Tibial artery (tissue), 4 donors: ENCODE results near the gene RBM47.

Experiments
- DNase-seq, 2 donors: peaks; one replicate each; pipeline ENCODE4 v3.0.0-alpha.2; 2019
- H3K27ac ChIP-seq, 2 donors: fragments of 200-600 bp; sonication (generic) in 1 of 2; 1 replicate in 1 of 2; 2 replicates in 1 of 2; pipeline ENCODE4 v1.5.1; 2018 to 2019; ENCODE audit warnings: mild to moderate bottlenecking in 1 of 2
- H3K27me3 ChIP-seq, 2 donors: fragments of 200-600 bp; sonication (generic) in 1 of 2; one replicate each; pipeline versions ENCODE4 v1.5.1 to v1.6.0; 2016 to 2019
- H3K36me3 ChIP-seq, 3 donors: fragments of 200-600 bp; sonication (generic) in 2 of 3; one replicate each; pipeline ENCODE4 v1.5.1; 2016 to 2019; ENCODE audit warnings: mild to moderate bottlenecking in 2 of 3
- H3K4me1 ChIP-seq, 4 donors: fragments of 200-600 bp; sonication (generic) in 2 of 4; 1 replicate in 3 of 4; 2 replicates in 1 of 4; pipeline ENCODE4 v1.5.1; 2016 to 2019
- H3K4me3 ChIP-seq, 2 donors: fragments of 200-600 bp; sonication (generic) in 1 of 2; 1 replicate in 1 of 2; 2 replicates in 1 of 2; pipeline ENCODE4 v1.5.1; 2018 to 2019; ENCODE audit warnings: mild to moderate bottlenecking in 2 of 2
- H3K9me3 ChIP-seq, 3 donors: fragments of 200-600 bp; sonication (generic) in 1 of 3; one replicate each; pipeline ENCODE4 v1.5.1; 2016 to 2019
- intact Hi-C: fragments of 100-400 bp; cut with DNase I; formaldehyde crosslinking; loops from one replicate; pipeline ENCODE4 v1.15.0; 2023; ENCODE audit warnings: low total_unique reads
- TF ChIP-seq, protein P1 (sequence below), 2 experiments: fragments of 200-600 bp in 1 of 2; fragments of 450-650 bp in 1 of 2; IDR thresholded peaks; one replicate each; pipeline ENCODE4 v1.5.1; 2017 to 2019; ENCODE audit warnings: antibody characterized with exemption in 2 of 2, mild to moderate bottlenecking in 1 of 2, moderate library complexity in 1 of 2

The RBM47 gene

GRCh38 chr4:40486534-40486933 lies 143.1 kb downstream of the RBM47 start:
- no peaks in the 10 kb centered on the region for H3K4me1 ChIP-seq
- H3K9me3 ChIP-seq: no peaks in the 10 kb centered on the region
- intact Hi-C loops: no loop called here
- no peak for DNase-seq
- TF ChIP-seq, protein P1, sequence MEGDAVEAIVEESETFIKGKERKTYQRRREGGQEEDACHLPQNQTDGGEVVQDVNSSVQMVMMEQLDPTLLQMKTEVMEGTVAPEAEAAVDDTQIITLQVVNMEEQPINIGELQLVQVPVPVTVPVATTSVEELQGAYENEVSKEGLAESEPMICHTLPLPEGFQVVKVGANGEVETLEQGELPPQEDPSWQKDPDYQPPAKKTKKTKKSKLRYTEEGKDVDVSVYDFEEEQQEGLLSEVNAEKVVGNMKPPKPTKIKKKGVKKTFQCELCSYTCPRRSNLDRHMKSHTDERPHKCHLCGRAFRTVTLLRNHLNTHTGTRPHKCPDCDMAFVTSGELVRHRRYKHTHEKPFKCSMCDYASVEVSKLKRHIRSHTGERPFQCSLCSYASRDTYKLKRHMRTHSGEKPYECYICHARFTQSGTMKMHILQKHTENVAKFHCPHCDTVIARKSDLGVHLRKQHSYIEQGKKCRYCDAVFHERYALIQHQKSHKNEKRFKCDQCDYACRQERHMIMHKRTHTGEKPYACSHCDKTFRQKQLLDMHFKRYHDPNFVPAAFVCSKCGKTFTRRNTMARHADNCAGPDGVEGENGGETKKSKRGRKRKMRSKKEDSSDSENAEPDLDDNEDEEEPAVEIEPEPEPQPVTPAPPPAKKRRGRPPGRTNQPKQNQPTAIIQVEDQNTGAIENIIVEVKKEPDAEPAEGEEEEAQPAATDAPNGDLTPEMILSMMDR (IDR thresholded peaks at IDR 0.05): no peak
- no peaks in the 10 kb centered on the region for H3K36me3 ChIP-seq
- H3K4me3 ChIP-seq: no peak overlapping the region
- H3K27ac ChIP-seq: no peak overlapping the region
- H3K27me3 ChIP-seq: peaks cover 0 to 4% of the 10 kb centered on the region in 2 donors

DNA sequence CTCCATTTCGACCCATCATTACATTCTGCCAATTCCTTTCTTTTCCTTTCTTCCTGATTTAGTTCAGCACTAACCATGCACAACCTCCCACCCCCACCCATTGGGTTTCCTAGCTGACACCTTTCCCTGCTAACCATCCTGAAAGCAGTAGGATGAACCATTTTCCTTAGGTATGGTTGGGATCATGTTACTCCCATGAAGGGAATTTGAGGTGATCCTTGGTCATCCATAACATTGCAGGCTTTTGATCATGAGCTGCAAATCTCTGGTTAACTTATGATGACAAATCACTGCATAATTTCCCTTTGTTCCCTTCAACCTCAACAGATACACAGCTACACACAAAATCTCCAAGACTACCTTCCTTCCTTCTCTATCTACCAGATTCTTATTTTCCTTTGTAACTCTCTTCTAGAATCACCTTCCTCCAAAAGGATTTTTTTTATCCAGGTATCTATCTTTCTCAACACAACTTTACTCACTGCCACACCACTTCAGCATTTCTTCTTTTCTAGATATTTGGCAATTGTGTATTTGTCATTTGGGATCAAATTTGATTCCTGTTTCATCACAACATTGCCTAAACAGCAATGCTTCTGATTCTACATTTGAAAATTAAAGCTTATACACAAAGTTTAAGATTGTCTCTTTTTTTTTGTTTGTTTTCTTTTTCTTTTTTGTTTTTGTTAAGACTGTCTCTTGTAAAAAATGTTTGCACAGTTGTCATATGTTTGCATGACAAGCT lies 145.1 kb downstream of the RBM47 start:
- H3K4me1 ChIP-seq: no peaks in the 10 kb centered on the region
- no peak overlapping the region for H3K27ac ChIP-seq
- H3K4me3 ChIP-seq: no peak overlapping the region
- DNase-seq: no peak
- H3K27me3 ChIP-seq: peaks cover 0 to 4% of the 10 kb centered on the region in 2 donors
- intact Hi-C loops: no loop called here
- H3K36me3 ChIP-seq: no peaks in the 10 kb centered on the region
- TF ChIP-seq, protein P1 (IDR thresholded peaks at IDR 0.05): no peak
- H3K9me3 ChIP-seq: no peaks in the 10 kb centered on the region

GRCh38 chr4:40482985-40483647 lies 146.5 kb downstream of the RBM47 start:
- H3K4me3 ChIP-seq: no peak overlapping the region
- H3K27me3 ChIP-seq: peaks cover 0 to 4% of the 10 kb centered on the region in 2 donors
- intact Hi-C loops: no loop called here
- H3K36me3 ChIP-seq: no peaks in the 10 kb centered on the region
- TF ChIP-seq, protein P1 (IDR thresholded peaks at IDR 0.05): no peak
- no peak for DNase-seq
- no peaks in the 10 kb centered on the region for H3K4me1 ChIP-seq
- H3K27ac ChIP-seq: no peak overlapping the region
- H3K9me3 ChIP-seq: no peaks in the 10 kb centered on the region

DNA sequence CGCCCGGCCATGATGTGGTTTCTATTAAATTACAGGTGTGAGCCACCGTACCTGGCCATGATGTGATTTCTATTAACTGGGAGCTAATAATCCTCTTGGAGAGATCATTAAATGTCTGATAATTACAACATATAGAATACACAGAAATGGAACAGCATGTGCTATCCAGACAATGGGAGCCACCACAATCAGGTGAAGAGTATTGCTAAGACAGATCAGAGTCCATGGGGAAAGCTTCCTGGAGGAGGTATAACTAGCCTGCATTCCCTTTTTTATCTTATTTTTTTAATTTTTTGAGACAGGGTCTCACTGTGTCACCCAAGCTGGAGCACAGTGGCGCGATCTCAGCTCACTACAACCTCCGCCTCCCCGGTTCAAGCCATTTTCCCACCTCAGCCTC lies 147.7 kb downstream of the RBM47 start:
- DNase-seq: no peak
- Histone ChIP-seq H3K4me3 (no peak overlapping the region), H3K27ac (no peak overlapping the region), H3K36me3 (no peaks in the 10 kb centered on the region), H3K4me1 (no peaks in the 10 kb centered on the region), H3K27me3 (peaks cover 0 to 4% of the 10 kb centered on the region in 2 donors), H3K9me3 (no peaks in the 10 kb centered on the region)
- TF ChIP-seq, protein P1 (IDR thresholded peaks at IDR 0.05): no peak
- intact Hi-C loops: no loop called here

DNA sequence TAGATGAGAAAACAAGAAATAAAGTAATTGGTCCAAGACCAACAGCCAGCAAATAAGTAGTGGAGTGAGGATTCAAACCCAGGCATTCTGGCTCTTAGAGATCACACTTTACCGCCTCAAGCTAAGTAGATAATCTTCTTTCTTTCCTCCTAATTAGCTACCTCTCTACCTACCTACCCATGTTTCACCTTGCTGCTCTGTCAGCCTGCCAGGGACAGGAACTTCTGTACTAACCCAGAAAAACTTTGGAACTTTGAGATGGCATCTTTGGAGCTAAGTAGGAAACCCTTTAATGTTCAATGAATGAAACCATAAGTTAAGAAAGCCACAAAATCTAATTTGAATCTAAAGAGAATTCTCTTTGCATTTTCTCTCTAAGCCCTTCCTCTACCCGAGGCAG lies 149.4 kb downstream of the RBM47 start:
- H3K9me3 ChIP-seq: no peaks in the 10 kb centered on the region
- TF ChIP-seq, protein P1 (IDR thresholded peaks at IDR 0.05): no peak
- no peaks in the 10 kb centered on the region for H3K4me1 ChIP-seq
- no peak for DNase-seq
- H3K4me3 ChIP-seq: no peak overlapping the region
- no peak overlapping the region for H3K27ac ChIP-seq
- H3K27me3 ChIP-seq: peaks cover 0 to 4% of the 10 kb centered on the region in 2 donors
- intact Hi-C loops: no loop called here
- H3K36me3 ChIP-seq: no peaks in the 10 kb centered on the region
